Right cardiac atrium (tissue), 5 donors: Measurements from ENCODE around the gene MYO5B. TPM values are rescaled to one million over a fixed set of nuclear protein-coding genes. Genes with fewer than 3 reads are reported as not detected.
"Not testable (repeated sequence)": the region's sequence is repeated elsewhere in the genome, so short reads cannot be mapped to it uniquely, and the experiment has no call there.

ENCODE experiments used
- ATAC-seq, 2 donors: fragments of 200-7000 bp; cut with Tn5 transposase; one replicate each; pipeline versions ENCODE4 v1.8.0 to v1.9.1; 2020; ENCODE audit warnings: moderate library complexity in 2 of 2, mild to moderate bottlenecking in 1 of 2
- DNase-seq, 3 donors: peaks; one replicate each; pipeline ENCODE4 v3.0.0-alpha.2; 2020
- H3K27ac ChIP-seq: one replicate; pipeline ENCODE4 v1.5.1; 2013; ENCODE audit warnings: mild to moderate bottlenecking, low read length, control low read depth, moderate library complexity
- H3K27me3 ChIP-seq: one replicate; pipeline ENCODE4 v1.6.1; 2013; ENCODE audit not compliant: control insufficient read depth, insufficient read depth
- H3K4me1 ChIP-seq: one replicate; pipeline ENCODE4 v1.6.1; 2013; ENCODE audit warnings: low read length; ENCODE audit not compliant: control insufficient read depth, insufficient read depth
- H3K4me3 ChIP-seq: one replicate; pipeline ENCODE4 v1.5.1; 2013; ENCODE audit warnings: low read length, control low read depth
- H3K9me3 ChIP-seq: one replicate; pipeline ENCODE4 v1.6.1; 2013; ENCODE audit warnings: low read length; ENCODE audit not compliant: control insufficient read depth
- WGBS: extraction: QIAGEN DNeasy Blood & Tissue Kit; methylation state at CpG from one replicate; pipeline ENCODE4 v1.1.7; 2013; 5-methylcytosine and 5-hydroxymethylcytosine counted together
- intact Hi-C, 4 donors: fragments of 100-400 bp; cut with DNase I; formaldehyde crosslinking; loops; one replicate each; pipeline versions ENCODE4 v1.11.0 to v1.14.0; 2022 to 2023
- polyA plus RNA-seq: library from polyadenylated mRNA; stranded (reverse); fragments of 200-250 nt; gene quantifications from one replicate; pipeline ENCODE4 v1.2.3, GENCODE V29; 2013
- total RNA-seq, 4 donors: library from RNA; stranded (reverse); fragmentation: NEBNext Ultra II Directional; extraction: Animal tissue kit (Norgen Biotek cat#: 25700); gene quantifications; one replicate each; pipeline ENCODE4 v1.2.1, GENCODE V29; 2021
- donor health status: healthy with polysubstance abuse.
- donor health status: DM: no; HTN: yes; CAD: no.
- donor health status: DM: no; HTN: no; CAD: no.
- donor health status: DM: no; HTN: yes; CAD: no; lungs with severe emphysema.
- donor health status: DM: yes; HTN: yes; CAD: no.

MYO5B gene
- total and polyA plus RNA-seq, 5 donors: 1.4 to 4.5 (median 3.1) TPM

DNA sequence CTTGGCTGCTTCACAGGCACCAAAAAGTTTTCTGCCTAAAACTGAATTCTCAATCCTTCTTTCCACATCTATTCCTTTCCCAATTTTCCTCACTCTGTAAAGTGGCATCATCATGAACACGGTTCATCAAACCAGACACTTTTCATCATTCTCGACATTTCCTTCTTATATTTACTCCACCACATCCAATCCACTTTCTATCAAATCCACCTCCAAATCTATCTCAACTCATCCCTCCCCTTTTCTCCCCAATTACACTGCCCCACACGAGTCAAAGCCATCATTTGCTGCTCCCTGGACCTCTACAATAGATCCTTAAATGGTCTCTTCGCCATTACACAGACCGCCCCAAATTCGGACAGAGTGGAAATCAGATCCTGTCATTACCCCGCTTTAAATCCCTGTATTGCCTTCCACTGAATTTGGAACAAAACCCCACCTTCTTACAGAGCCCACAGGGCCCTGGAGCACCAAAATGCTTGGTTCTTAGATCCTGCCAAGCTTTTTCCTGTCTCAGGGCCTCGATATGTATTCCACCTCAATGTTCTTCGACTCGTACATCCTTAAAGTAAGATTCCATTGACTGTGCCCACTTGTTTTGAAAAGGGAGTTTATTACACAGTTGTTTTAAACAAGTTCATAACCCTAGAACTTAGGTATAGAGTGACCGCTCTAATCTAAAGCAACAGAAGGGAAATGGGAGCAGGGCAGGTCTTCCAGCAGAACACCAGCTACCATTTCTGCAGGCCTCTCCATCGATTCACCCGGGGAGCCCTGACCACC is 382.5 kb downstream of the MYO5B start:
- Histone ChIP-seq H3K4me3 (peak overlapping the region; percentile 76), H3K27me3 (no peaks in the 10 kb centered on the region), H3K4me1 (peaks cover 4% of the 10 kb centered on the region), H3K27ac (peak overlapping the region; percentile 98), H3K9me3 (no peaks in the 10 kb centered on the region)
- ATAC-seq (no peak), DNase-seq (no peak)
- intact Hi-C loops: no loop called here
- 50% methylated on average over 13 of the region's 13 CpGs for WGBS

DNA sequence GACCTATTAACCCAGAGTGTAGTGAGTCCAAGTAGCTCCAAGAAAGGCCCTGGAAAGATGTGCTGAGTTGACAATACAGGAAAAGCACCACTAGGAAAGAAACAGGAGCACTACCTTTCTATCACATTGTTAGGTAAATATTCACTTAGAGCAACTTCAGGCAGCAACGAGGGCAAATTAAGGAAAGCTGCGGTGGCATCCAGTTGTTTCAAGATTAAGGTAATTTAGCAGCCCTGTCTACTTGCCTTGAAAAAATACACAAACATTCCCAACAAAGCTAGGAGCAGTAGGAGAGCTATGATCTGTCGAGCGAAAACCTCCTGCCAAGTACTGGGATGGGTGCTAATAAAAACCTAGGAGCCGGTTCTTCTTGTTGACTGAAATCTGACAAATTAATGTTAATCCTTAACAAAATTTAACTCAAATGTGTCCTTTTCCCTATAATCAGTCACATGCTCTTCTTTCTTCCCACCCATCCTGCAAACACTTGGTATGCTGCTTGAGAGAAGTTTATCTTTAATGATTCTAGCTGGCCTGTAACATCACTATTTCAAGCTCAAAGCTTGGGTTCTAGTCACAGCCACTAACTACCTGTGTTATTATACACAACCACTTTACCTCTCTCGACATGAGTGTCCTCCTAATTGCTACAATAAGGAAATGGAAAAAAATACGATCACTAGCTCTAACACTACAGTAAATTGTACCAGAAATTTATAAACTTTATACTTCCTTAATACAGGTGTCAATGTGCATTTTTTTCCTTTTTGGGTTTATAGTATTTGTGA is 383.6 kb downstream of the MYO5B start:
- intact Hi-C loops: no loop called here
- Histone ChIP-seq H3K4me1 (peaks cover 5% of the 10 kb centered on the region), H3K9me3 (no peaks in the 10 kb centered on the region), H3K4me3 (no peak overlapping the region), H3K27ac (no peak overlapping the region), H3K27me3 (no peaks in the 10 kb centered on the region)
- DNase-seq (no peak), ATAC-seq (no peak)
- 65% methylated on average over 7 of the region's 7 CpGs for WGBS

DNA sequence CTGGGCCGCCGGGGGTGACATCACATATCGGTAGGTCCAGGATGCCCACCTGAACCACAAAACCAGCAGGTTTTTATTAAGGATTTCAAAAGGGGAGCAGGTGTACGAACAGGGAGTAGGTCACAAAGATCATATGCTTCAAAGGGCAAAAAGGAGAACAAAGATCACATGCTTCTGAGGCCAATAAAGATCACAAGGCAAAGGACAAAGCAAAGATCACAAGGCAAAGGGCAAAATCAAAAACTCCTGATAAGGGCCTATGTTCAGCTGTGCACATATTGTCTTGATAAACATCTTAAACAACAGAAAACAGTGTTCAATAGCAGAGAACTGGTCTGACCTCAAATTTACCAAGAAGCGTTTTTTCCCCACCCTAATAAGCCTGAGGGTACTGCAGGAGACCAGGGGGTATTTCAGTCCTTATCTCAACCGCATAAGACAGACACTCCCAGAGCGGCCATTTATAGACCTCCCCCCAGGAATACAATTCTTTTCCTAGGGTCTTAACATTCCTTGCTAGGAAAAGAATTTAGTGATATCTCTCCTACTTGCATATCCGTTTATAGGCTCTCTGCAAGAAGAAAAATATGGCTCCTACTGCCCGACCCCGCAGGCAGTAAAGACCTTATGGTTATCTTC is 386.3 kb downstream of the MYO5B start:
- ATAC-seq, H3K4me1 ChIP-seq, H3K4me3 ChIP-seq, H3K27ac ChIP-seq, H3K27me3 ChIP-seq, intact Hi-C loops, H3K9me3 ChIP-seq, DNase-seq: not testable (repeated sequence)
- 97% methylated on average over 10 of the region's 10 CpGs for WGBS

DNA sequence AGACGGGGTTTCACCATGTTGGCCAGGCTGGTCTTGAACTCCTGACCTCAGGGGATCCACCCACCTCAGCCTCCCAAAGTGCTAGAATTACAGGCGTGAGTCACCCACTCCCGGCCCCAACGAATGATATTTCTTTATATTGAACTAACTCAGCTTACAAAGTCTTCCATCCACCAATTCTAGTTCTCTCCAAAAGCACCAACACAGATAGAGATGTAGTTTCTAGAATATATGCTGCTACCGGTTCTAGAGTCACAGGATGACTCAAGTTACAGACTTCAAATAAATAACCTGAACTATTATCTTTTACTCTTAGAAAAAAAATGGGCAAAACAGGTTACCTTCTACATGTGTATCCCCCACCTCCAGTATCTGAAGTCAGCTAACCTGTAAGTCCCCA is 390.9 kb downstream of the MYO5B start:
- intact Hi-C loops: loop anchor here in 1 of 4 donors (5.0 kb wide), 1 partner anchor 43 kb away; no protein-coding TSS in a partner anchor
- no peak for ATAC-seq
- Histone ChIP-seq H3K4me1 (peaks cover 3% of the 10 kb centered on the region), H3K27ac (no peak overlapping the region), H3K4me3 (no peak overlapping the region), H3K9me3 (no peaks in the 10 kb centered on the region), H3K27me3 (no peaks in the 10 kb centered on the region)
- no peak for DNase-seq
- WGBS: 96% methylated on average over 5 of the region's 5 CpGs

DNA sequence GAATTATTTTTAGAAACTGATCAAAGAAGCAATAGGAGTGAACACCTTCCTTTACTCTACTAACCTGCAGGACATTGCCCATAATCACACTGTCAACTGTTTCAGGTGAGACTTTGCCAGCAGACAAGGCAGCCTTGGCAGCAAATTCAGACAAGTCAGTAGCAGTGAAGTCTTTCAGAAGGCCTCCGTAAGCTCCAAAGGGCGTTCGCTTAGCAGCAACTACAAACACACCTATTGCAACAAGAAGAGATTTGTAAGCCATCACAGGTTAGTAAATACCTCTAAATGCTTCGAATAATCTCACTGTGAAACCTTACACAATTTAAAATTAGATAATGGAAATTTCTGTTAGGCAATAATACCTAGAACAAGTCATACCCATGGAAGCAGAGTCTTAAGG is 392.3 kb downstream of the MYO5B start:
- intact Hi-C loops: loop anchor here in 1 of 4 donors (5.0 kb wide), 1 partner anchor 45 kb away; no protein-coding TSS in a partner anchor
- ATAC-seq: no peak
- H3K4me1 ChIP-seq: peaks cover 3% of the 10 kb centered on the region
- H3K27ac ChIP-seq: no peak overlapping the region
- 96% methylated on average over 4 of the region's 4 CpGs for WGBS
- DNase-seq: no peak
- H3K27me3 ChIP-seq: no peaks in the 10 kb centered on the region
- H3K9me3 ChIP-seq: no peaks in the 10 kb centered on the region
- H3K4me3 ChIP-seq: no peak overlapping the region

DNA sequence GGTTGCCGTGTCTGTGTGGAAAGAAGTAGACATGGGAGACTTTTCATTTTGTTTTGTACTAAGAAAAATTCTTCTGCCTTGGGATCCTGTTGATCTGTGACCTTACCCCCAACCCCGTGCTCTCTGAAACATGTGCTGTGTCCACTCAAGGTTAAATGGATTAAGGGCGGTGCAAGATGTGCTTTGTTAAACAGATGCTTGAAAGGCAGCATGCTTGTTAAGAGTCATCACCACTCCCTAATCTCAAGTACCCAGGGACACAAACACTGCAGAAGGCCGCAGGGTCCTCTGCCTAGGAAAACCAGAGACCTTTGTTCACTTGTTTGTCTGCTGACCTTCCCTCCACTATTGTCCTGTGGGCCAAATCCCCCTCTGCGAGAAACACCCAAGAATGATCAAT is 394.5 kb downstream of the MYO5B start:
- not testable (repeated sequence) for ATAC-seq, H3K9me3 ChIP-seq, DNase-seq, H3K27ac ChIP-seq, H3K4me1 ChIP-seq, H3K27me3 ChIP-seq, H3K4me3 ChIP-seq
- intact Hi-C loops: loop anchor here in 1 of 4 donors (5.0 kb wide), 1 partner anchor 47 kb away; no protein-coding TSS in a partner anchor
- 82% methylated on average over 5 of the region's 5 CpGs for WGBS

DNA sequence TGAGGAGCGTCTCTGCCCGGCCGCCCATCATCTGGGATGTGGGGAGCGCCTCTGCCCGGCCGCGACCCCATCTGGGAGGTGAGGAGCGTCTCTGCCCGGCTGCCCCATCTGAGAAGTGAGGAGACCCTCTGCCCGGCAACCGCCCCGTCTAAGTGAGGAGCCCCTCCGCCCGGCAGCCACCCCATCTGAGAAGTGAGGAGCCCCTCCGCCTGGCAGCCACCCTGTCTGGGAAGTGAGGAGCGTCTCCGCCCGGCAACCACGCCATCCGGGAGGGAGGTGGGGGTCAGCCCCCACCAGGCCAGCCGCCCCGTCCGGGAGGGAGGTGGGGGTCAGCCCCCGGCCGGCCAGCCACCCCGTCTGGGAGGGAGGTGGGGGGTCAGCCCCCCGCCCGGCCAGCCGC is 395.1 kb downstream of the MYO5B start:
- not testable (repeated sequence) for H3K27ac ChIP-seq, ATAC-seq, H3K4me3 ChIP-seq, H3K9me3 ChIP-seq, H3K27me3 ChIP-seq, H3K4me1 ChIP-seq
- intact Hi-C loops: loop anchor here in 1 of 4 donors (5.0 kb wide), 1 partner anchor 47 kb away; no protein-coding TSS in a partner anchor
- peak in 1 of 3 donors; percentile 46 for DNase-seq
- 95% methylated on average over 19 of the region's 29 CpGs for WGBS

DNA sequence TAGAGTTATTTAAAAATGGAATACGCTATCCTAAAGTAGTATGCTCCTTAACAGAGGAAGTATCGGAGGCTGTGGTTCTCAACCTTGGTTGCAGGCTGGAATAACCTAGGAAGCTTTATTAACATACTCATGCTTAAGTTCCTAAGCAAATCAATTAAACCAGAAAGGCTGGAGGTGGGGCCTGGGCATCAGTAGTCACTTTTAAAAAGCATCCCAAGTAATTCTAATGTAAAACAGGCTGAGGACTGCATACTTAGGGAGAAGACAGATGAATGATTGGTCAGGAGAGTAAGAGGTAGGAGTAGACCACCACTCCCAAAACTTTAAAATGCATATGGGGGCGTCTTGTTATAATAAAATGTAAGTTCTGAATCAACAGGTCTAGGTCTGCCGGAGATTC is 396.9 kb downstream of the MYO5B start:
- intact Hi-C loops: no loop called here
- Histone ChIP-seq H3K9me3 (no peaks in the 10 kb centered on the region), H3K4me3 (no peak overlapping the region), H3K27ac (no peak overlapping the region), H3K4me1 (no peaks in the 10 kb centered on the region), H3K27me3 (no peaks in the 10 kb centered on the region)
- no peak for ATAC-seq
- DNase-seq: no peak
- WGBS: 98% methylated on average over 4 of the region's 4 CpGs

DNA sequence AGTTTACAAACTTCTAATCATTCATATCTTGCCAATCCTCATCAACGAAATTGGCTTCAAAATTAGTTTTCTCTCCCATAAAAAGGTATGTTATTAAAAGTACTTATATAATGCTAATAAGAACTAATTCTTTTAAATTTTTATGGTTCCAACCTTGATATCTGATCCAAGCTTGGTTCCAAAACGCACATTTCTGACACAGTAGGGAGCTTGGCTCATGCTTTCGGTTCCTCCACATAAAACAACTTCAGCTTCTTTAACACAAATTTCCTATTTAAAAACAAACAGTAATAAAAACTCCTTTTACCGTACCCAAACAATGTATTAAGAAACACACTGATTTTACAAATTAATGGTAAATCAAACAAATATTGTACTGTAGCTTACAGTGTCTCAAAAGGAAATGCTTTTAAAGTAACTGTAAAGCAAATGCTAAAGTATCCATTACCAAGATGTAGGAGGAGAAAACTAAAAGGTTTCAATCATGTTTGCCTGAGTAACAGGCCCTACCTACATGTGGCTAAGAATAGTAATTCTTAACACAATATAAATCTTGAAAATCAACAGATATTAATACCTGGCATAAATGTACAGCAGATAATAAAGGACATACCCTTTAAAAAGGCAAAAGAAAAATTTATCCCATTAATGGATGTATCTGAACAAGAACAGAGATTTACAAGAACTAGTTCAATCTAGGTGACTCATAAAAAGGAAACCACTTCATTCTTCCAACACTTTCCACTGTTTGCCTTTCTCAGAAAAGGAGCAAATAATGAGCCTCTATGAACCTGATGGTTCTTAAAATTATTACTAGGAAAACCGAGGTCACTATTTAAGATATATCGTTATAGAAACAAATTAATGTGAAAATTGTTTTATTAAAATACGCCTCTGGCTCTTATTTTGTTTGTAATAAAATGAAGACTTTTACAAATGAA is 399.1 kb downstream of the MYO5B start:
- Histone ChIP-seq H3K9me3 (no peaks in the 10 kb centered on the region), H3K27ac (no peak overlapping the region), H3K27me3 (no peaks in the 10 kb centered on the region), H3K4me3 (no peak overlapping the region), H3K4me1 (no peaks in the 10 kb centered on the region)
- intact Hi-C loops: no loop called here
- 94% methylated on average over 7 of the region's 7 CpGs for WGBS
- DNase-seq (no peak), ATAC-seq (no peak)

DNA sequence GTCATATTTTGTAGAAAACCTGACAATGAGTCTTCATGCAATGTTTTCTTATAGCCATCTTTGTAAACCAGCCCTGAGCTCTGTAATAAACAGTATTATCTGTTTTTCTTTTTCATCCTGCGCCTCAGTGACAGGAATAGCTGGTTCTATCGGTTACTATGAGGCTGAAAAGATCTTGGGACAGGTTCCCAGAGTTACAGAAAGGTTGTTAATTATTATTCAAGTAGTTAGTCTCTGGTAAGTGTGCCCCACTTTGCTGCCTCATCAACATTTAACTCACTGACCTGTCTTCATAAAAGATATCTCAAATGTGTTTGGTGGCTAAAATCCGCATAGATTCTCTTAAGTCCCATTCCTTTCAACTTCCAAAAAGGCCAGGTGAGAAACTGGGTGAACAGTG is 400.2 kb downstream of the MYO5B start:
- DNase-seq (no peak), ATAC-seq (no peak)
- no peaks in the 10 kb centered on the region for H3K4me1 ChIP-seq
- H3K4me3 ChIP-seq: no peak overlapping the region
- WGBS: 98% methylated on average over 3 of the region's 3 CpGs
- no peaks in the 10 kb centered on the region for H3K9me3 ChIP-seq
- no peak overlapping the region for H3K27ac ChIP-seq
- intact Hi-C loops: no loop called here
- H3K27me3 ChIP-seq: no peaks in the 10 kb centered on the region
